Upper lobe of left lung (tissue), 4 donors: ENCODE data around the gene IGSF8.

ENCODE experiments used
- CTCF ChIP-seq, 6 experiments: fragments of 450-650 bp in 4 of 6; fragments of 200-600 bp in 2 of 6; sonication (generic) in 2 of 6; IDR thresholded peaks; one replicate each; pipeline ENCODE4 v1.5.1; 2016 to 2019; ENCODE audit warnings: antibody characterized with exemption in 6 of 6
- EP300 ChIP-seq, 4 donors: sonication (generic); formaldehyde crosslinking; IDR thresholded peaks; one replicate each; pipeline ENCODE4 v1.5.1; 2017; ENCODE audit warnings: antibody characterized with exemption in 4 of 4, control low read depth in 2 of 4
- POLR2A ChIP-seq, 4 donors: fragments of 450-650 bp; IDR thresholded peaks; one replicate each; pipeline ENCODE4 v1.5.1; 2016 to 2017; ENCODE audit warnings: antibody characterized with exemption in 4 of 4, mild to moderate bottlenecking in 2 of 4

- TF ChIP-seq POLR2A (IDR thresholded peaks at IDR 0.05) (no peak), CTCF (IDR thresholded peaks at IDR 0.05) (no peak), EP300 (IDR thresholded peaks at IDR 0.05) (no peak)
Measured at GRCh38 chr1:160079448-160079847, 19.0 kb downstream of the IGSF8 start.
